Stimulated activated naive CD8-positive, alpha-beta T cell treated with anti-CD3 and anti-CD28 coated beads, Interleukin-15, Interleukin-2, amounts not matched to agents 100 ng/mL and 50 ng/mL, for 24 hours (primary cell): ENCODE data around the gene KRT85.
"Not testable (repeated sequence)": the region's sequence is repeated elsewhere in the genome, so short reads cannot be mapped to it uniquely, and the experiment has no call there.

ENCODE experiments used
- H3K27ac Mint-ChIP-seq: one replicate; pipeline ENCODE4 v1.8.0; 2021; ENCODE audit warnings: mild to moderate bottlenecking, mixed read lengths
- H3K27me3 Mint-ChIP-seq: one replicate; pipeline ENCODE4 v1.8.0; 2021; ENCODE audit warnings: mixed read lengths
- H3K36me3 Mint-ChIP-seq: one replicate; pipeline ENCODE4 v1.8.0; 2021; ENCODE audit warnings: low read depth, mixed read lengths
- H3K4me1 Mint-ChIP-seq: one replicate; pipeline ENCODE4 v1.8.0; 2021; ENCODE audit warnings: low read depth, mixed read lengths
- H3K4me3 Mint-ChIP-seq: one replicate; pipeline ENCODE4 v1.8.0; 2021; ENCODE audit warnings: mild to moderate bottlenecking, mixed read lengths
- H3K9me3 Mint-ChIP-seq: one replicate; pipeline ENCODE4 v1.8.0; 2021; ENCODE audit warnings: mixed read lengths

Gene KRT85

DNA sequence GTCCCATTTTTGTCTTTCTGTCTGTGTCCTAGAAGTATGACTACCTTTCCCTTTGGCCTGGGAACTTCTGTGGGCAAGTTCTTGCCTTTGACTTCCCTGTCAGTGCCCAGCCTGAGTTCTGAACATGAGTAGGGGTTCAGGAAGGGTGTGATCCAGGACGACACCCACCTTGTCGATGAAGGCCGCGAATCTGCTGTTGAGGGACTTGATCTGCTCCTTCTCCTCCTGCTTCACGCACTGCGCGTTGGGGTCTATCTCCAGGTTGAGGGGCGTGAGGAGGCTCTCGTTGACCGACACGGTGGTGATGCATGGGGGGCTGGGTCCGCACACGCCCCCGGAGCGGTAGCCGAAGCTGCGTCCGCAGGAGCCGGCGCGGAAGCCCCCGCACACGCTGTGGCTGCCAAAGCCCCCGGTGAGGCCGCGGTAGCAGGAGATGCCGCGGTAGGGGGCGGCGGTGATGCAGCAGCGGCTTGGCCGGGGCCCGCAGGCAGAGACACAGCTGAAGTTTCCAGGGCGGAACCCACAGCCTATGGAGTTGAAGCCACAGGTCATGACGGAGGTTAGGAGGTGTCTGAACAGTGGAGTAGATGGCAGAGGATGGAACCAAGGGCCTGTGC, 46.4 kb downstream of the KRT85 start, which contains the start of gene KRT83:
Gene KRT83, minus strand, starts transcription at position 615 of the 617 bp plus-strand sequence. Its CDS starts 63 bp downstream, at position 552.
- Mint-ChIP-seq H3K36me3 (no peaks in the 10 kb centered on the region), H3K27me3 (peaks cover 27% of the 10 kb centered on the region), H3K4me1 (no peaks in the 10 kb centered on the region), H3K4me3 (no peak within 1 kb of the TSS), H3K9me3 (no peaks in the 10 kb centered on the region), H3K27ac (no peak within 1 kb of the TSS)

DNA sequence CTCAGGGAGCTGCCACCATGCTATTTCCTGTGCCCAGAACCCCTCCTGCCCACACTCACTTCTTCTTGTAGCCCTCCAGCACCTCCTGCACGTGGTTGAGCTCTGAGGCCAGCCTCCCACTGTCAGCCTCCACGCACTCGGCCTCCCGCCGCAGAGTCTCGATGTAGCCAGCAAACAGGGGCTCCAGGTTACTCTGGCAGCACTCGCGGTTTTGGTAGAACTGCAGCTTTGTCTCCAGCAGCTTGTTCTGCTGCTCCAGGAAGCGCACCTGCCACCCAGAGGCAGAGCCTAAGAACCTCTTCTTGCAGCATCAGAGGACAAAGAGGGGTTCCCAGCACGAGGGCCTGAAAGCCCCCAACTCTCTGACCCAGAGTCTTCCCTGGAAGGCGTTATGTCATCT, 48.2 kb downstream of the KRT85 start:
- Mint-ChIP-seq H3K36me3 (no peaks in the 10 kb centered on the region), H3K27me3 (peaks cover 23% of the 10 kb centered on the region), H3K9me3 (no peaks in the 10 kb centered on the region), H3K4me3 (no peak overlapping the region), H3K4me1 (no peaks in the 10 kb centered on the region), H3K27ac (no peak overlapping the region)

DNA sequence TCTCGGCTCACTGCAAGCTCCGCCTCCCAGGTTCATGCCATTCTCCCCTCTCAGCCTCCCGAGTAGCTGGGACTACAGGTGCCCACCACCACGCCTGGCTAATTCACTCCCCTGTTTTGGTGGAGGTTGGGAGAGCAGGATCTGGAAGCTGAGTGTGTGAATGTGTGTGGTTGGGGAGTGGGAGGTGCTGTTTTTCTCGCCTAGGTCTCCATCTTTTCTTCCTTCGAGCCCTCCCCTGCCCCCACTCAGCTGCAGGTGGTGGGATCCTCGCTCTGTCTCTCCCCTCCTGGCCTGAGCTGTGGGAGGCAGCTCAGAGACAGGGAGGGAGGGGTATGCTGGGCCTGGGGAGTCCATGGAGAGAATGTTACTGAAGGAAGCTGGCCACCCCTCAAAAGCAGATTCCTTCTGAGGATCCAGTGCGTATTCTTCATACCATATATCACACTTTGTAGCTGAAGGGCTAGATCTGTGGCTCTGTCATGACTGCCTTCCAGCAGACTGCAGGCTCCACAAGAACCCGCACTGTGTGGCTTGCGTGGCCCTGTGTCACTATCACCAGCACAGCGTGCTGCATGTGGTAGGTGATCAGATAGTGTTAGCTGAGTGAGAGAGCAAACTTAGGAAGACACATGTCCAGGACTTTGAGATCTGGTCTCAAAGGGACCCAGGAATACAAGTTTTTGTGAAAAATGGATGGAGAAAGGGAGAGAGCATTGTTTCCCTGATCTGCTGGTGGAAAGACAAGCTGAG, 48.9 kb downstream of the KRT85 start:
- Mint-ChIP-seq H3K27ac (no peak overlapping the region), H3K4me1 (no peaks in the 10 kb centered on the region), H3K27me3 (peaks cover 25% of the 10 kb centered on the region), H3K9me3 (no peaks in the 10 kb centered on the region), H3K4me3 (no peak overlapping the region), H3K36me3 (no peaks in the 10 kb centered on the region)

DNA sequence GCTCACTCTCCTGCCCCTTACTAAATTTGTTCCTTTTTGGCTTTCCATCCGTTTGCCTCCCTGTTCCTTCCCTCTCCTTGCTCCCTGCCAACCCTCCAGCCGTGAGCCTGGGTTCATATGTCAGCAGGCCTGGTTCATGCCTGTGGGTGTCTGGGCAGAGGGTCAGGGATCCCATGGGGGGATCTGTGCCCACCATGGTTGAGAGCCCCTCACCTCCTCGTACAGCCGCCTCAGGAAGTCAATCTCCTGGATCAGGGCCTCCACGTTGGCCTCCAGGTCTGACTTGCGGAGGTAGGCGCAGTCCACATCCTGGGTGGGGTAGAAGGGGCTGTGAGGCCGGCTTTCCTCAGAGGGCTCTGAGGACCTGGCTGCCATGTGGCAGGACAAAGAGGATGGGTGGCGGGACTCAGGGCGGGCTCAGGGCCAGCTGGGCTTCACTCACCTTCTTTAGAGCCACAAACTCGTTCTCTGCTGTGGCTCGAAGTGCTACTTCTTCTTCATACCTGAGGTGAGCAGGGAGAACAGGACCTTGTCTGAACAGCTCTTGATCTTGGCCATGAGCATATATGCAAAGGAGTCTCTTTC, 49.7 kb downstream of the KRT85 start:
- Mint-ChIP-seq H3K4me3 (no peak overlapping the region), H3K27me3 (peaks cover 24% of the 10 kb centered on the region), H3K9me3 (no peaks in the 10 kb centered on the region), H3K27ac (no peak overlapping the region), H3K36me3 (no peaks in the 10 kb centered on the region), H3K4me1 (no peaks in the 10 kb centered on the region)

DNA sequence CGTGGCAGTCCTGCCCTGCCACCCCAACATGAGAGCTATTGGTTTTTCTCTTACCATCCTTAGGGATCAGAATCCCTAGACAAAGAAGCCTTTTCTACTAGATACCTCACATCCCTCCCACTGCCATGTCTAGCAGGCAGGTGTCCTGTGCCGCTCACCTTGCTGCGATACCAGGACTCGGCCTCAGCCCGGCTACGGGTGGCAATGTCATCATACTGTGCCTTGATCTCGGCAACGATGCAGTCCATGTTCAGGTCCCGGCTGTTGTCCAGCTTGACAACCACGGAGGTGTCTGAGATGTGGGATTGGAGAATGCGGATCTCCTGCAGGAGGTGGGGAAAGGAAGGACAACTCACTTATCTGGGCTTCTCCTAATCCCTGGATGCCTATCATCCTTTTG, 50.6 kb downstream of the KRT85 start:
- H3K27me3 Mint-ChIP-seq, result peaks cover 27% of the 10 kb centered on the region
- H3K9me3 Mint-ChIP-seq, result no peaks in the 10 kb centered on the region
- no peaks in the 10 kb centered on the region for H3K4me1 Mint-ChIP-seq
- H3K27ac Mint-ChIP-seq, result no peak overlapping the region
- no peak overlapping the region for H3K4me3 Mint-ChIP-seq
- no peaks in the 10 kb centered on the region for H3K36me3 Mint-ChIP-seq

DNA sequence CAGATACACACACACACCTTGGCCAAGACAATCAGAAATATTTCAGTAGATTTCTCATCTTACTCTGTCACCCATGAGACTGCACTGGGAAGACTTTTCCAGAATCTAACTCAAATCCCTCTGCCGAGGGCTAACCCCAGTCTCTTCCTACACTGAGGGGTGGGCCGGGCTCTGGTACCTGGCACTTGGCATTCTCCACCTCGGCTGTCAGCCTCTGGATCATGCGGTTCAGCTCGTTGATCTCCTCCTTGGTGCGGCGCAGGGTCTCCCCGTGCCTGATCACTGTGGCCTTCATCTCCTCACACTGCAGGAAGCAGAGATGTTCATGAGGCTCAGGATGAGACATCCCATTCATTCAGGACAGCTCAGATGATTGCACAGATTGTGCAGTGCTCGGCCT, 51.0 kb downstream of the KRT85 start:
- Mint-ChIP-seq H3K4me3 (no peak overlapping the region), H3K9me3 (no peaks in the 10 kb centered on the region), H3K4me1 (no peaks in the 10 kb centered on the region), H3K27me3 (peaks cover 31% of the 10 kb centered on the region), H3K36me3 (no peaks in the 10 kb centered on the region), H3K27ac (no peak overlapping the region)

DNA sequence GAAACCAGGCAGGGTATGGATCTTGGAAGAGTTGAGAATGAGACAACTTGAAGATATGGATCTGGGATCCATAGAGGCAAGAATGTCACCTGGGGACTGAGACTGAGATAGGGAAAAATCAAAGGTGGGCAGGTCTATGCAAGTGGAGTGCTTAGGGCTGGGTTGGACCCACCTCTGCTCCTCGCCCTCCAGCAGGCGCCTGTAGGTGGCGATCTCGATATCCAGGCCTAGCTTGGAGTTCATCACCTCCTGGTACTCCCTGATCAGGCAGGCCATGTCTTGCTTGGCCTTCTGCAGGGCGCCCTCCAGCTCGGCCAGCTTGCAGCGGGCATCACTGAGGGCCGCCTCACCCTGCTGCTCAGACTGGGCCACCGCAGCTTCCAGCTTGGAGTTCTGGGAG, 51.6 kb downstream of the KRT85 start:
- not testable (repeated sequence) for H3K36me3 Mint-ChIP-seq, H3K27ac Mint-ChIP-seq, H3K4me1 Mint-ChIP-seq, H3K4me3 Mint-ChIP-seq, H3K9me3 Mint-ChIP-seq
- peaks cover 35% of the 10 kb centered on the region for H3K27me3 Mint-ChIP-seq

DNA sequence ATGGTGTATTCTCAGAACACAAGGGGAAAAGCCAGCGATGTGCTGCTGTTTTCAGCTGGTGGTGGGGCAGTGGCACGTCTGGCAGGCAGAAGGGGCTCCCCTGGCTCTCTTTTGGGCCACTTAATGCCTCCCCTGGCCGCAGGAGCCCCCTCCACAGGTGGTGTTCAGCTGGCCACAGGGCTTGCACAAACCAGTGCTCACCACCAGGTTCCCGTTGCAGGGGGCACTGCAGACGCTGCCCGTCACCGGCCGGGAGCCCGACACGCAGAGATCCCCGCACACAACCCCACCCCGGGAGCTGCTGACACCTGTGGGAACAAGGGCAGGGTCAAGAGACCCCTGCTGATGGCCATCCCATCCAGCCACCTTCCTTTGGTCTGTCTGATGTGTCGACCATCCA, 52.8 kb downstream of the KRT85 start:
- Mint-ChIP-seq H3K27me3 (peaks cover 39% of the 10 kb centered on the region), H3K4me1 (no peaks in the 10 kb centered on the region), H3K36me3 (no peaks in the 10 kb centered on the region), H3K27ac (no peak overlapping the region), H3K9me3 (no peaks in the 10 kb centered on the region), H3K4me3 (no peak overlapping the region)

DNA sequence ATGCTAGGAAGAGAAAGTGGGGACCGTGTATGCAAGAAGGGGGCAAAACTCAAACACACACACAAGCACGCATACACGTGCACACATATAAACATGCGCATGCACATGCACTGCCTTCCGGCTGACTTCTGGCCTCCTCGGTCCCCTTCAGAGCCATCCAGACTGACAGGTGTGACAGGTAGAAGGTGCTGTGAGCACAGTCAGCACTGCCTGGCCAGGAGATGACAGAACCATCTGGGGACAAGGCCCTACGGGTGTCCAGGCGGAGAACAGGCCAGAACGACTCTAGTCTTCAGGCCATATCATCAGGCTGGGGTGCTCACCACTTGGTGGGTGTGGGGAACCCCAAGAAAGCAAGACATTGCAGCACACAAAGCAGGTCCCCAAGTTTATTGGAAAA, 53.4 kb downstream of the KRT85 start:
- no peak overlapping the region for H3K27ac Mint-ChIP-seq
- H3K36me3 Mint-ChIP-seq, result no peaks in the 10 kb centered on the region
- H3K9me3 Mint-ChIP-seq, result no peaks in the 10 kb centered on the region
- peaks cover under 1% of the 10 kb centered on the region for H3K4me1 Mint-ChIP-seq
- peaks cover 45% of the 10 kb centered on the region for H3K27me3 Mint-ChIP-seq
- H3K4me3 Mint-ChIP-seq, result no peak overlapping the region

DNA sequence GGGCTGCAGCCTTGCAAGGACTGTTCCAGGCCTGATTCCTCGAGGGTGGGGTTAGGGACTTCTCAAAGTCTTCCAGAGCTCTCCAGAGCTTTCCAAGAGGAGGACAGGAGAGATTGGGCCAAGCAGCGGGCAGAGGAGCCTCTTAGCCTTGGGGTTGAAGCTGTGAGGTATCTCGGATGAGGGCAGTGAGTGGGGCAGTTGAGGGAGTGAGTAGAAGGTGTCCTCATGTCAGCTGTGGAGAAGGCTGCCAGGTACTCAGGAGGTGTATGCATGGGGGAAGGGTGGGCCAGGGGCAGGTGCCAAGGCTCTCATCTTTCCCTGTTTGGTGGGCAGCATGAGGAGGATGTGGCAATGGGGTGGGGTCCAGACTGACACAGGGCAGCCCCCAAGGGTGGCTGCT, 53.8 kb downstream of the KRT85 start:
- Mint-ChIP-seq H3K36me3 (no peaks in the 10 kb centered on the region), H3K27ac (no peak overlapping the region), H3K4me1 (peaks cover 4% of the 10 kb centered on the region), H3K4me3 (no peak overlapping the region), H3K9me3 (no peaks in the 10 kb centered on the region), H3K27me3 (peaks cover 47% of the 10 kb centered on the region)

DNA sequence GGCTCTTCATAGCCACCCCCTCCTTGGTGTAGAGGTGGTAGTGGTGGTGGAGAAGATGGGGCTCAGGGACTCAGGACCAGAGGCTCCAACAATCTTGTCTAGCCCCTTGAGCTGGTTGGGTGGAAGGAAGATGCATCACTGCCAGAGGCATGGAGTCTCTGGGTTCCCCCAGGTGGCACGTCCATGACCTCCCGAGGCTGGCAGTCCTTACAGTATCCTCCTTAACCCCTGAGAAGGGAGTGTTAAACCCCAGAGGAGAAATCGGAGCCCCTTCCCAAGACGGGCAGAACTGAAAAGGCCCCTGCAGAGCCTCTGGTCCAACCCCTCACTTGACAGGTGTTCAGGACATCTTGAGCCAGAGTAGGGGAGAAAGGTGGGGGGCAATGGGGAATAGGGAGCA, 55.2 kb downstream of the KRT85 start:
- Mint-ChIP-seq H3K4me3 (no peak overlapping the region), H3K27ac (no peak overlapping the region), H3K4me1 (peaks cover 4% of the 10 kb centered on the region), H3K9me3 (no peaks in the 10 kb centered on the region), H3K36me3 (no peaks in the 10 kb centered on the region), H3K27me3 (peaks cover 55% of the 10 kb centered on the region)

DNA sequence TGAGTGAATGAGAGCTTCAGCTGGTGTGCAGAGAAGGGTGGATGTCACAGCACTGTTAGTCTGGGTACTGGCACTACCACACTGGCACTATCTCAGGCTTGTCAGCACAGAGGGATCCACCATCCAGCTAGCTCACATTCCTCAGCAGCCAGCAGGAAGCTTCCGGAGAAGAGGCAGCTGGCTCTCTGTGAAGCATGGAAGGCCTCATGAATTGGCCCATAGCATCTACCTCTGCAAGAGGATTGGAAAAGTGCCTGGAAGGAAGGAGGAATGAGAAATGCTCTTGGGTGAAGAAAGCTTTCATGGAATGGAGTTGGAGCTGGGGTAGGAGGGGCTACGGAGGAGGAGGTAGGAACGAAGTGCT, 56.0 kb downstream of the KRT85 start:
- H3K4me3 Mint-ChIP-seq, result no peak overlapping the region
- H3K27me3 Mint-ChIP-seq, result peaks cover 63% of the 10 kb centered on the region
- no peaks in the 10 kb centered on the region for H3K36me3 Mint-ChIP-seq
- H3K9me3 Mint-ChIP-seq, result no peaks in the 10 kb centered on the region
- peaks cover 4% of the 10 kb centered on the region for H3K4me1 Mint-ChIP-seq
- H3K27ac Mint-ChIP-seq, result no peak overlapping the region

DNA sequence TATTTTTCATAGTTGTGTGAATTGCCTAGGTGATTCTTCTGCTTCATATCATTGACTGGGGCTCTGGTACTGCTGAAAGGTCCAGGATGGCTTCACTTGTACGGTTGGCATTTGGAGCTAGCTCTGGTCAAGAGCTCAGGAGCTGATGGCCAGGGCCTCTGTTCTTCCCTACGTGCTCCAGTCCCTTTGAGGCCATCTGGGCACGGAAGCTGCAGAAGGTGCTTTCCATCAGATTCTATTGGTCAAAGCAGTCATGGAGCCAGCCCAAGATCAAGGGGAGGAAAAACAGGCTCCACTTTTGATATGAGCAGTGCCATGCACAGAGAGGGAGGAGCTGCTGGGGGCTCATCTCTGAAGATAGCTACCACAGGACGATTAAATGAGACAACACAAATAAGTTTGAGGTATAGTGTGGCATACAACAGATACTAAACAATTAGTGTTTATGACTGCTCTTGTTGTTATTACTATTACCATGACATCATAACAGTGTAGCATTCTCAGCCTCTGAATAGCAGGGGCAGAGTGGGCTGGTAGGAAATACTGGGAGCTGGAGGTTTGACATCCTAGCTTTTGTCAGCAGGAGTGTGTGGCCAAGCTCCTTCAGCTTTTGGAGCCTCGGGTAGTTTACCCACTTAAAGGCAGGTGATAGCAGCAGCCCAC, 56.5 kb downstream of the KRT85 start:
- Mint-ChIP-seq H3K4me1 (peaks cover 7% of the 10 kb centered on the region), H3K9me3 (no peaks in the 10 kb centered on the region)

More for the DNA sequence above, 56.5 kb downstream of the KRT85 start:
- no peak overlapping the region for H3K4me3 Mint-ChIP-seq
- H3K27me3 Mint-ChIP-seq, result peaks cover 65% of the 10 kb centered on the region
- H3K36me3 Mint-ChIP-seq, result no peaks in the 10 kb centered on the region
- no peak overlapping the region for H3K27ac Mint-ChIP-seq
